IPS DF 4.7 (cell line): ENCODE results near the gene PDHA1.

Experiments
- DNase-seq: peaks from one replicate; pipeline ENCODE4 v3.0.0-alpha.2; 2013; ENCODE audit warnings: low spot score; ENCODE audit errors: extremely low read depth

PDHA1 gene

GRCh38 chrX:19343535-19344408 lies at the start of gene PDHA1:
Gene PDHA1, plus strand, starts transcription at chrX:19343927. Its CDS starts 111 bp downstream, at chrX:19344038.
- DNase-seq = no peak

DNA sequence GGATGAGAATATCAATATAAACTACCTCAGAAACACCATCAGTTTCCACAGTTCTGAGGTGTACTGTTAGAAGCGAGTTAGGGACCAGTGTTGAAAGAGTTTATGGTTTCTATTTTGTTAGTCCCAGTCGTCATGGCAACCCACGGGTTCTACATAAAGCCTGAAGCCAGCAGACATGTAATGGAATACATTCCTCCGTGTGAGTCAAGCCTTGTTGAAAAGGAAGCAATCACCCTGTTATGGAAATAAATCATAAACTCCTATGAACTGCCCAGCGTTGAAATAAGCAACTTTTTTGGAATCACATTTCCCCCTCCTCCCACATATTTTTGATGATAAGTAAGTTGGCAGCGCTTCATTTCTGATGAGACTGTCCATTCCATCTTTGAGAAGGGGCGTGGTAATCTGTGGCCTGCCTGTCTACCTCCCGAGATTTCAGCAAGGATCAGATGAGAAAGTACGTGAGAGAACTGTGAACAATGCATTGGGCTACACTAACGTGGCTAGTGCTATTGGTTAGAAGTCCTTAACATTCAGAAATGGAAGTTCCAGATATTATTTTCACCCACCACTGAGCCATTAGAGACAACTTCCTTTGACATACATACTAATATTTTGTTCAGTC lies 40.4 kb upstream of the PDHA1 start:
- no peak for DNase-seq

- no peak for DNase-seq
Measured at GRCh38 chrX:19326567-19326966, 17.2 kb upstream of the PDHA1 start.

DNA sequence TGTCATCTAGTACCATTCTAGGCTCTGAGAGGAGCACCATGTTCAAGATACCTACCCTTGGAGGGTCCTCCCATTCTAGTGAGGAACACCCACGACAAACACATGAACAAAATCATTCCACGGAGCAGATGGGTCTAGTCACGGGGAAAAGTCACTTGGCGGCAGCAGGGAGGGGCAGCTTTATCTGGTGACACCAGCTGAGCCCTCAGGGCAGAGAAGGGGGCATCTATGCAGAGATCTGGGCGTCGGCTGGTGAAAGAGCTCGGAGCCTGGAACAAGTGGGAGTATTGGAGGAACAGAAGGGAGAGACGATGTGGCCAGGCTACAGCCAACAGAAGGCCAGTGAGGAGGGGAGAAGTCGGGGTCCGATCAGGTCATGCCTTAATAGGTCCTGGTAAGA lies 11.9 kb upstream of the PDHA1 start:
- DNase-seq = no peak

- no peak for DNase-seq
Measured at GRCh38 chrX:19332983-19333382, 10.7 kb upstream of the PDHA1 start.

GRCh38 chrX:19334945-19335626 lies 8.6 kb upstream of the PDHA1 start:
- no peak for DNase-seq

DNA sequence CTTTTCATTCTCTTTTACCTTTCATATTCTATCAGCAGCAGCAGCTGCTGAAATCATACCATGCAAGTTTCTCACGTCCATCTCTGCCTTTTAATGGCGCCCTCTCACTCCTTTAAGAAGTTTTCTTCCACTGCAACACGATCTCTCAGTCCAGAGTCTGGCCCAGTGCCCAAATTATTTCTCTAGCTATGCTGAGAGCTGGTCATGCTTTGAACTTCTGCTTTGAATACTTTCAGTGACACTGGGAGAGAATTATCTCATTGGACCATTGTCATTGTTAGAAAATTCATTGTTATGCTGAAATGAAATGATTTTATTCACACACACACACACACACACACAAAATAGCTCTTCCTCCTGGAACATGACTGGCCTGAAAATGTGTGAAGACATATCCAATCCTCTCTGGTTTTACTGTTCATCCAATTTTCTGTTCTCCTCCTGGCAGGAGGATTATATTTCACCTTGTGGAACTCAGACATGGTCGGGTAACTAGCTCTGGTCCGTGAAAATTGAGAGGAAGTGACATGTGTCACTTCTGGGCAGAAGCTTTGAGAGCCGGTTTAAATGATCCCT lies 1.3 kb upstream of the PDHA1 start:
- no peak for DNase-seq

- no peak for DNase-seq
Measured at GRCh38 chrX:19343085-19343534, 617 bp upstream of the PDHA1 start.

GRCh38 chrX:19344661-19345060 lies 934 bp downstream of the PDHA1 start:
- DNase-seq = no peak

DNA sequence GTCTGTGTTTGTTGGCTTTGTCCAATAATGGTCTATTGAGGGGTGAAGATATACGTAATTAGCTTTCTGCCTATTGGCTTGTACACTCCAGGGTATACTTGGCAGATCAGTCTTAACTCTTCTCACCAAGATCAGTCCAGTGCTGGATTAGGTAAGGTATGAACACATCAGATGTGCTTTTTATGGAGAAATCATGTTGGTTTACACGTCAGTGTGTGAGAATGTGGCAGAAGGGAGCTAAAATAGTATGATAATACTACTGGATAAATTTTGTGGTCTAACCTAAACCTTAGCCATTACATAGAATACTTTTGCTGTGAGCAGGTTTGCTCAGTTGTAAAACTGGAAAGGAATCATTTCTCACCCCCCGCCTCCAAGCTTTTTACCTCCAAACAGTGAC lies 4.2 kb downstream of the PDHA1 start:
- no peak for DNase-seq

GRCh38 chrX:19349264-19349663 lies 5.5 kb downstream of the PDHA1 start:
- no peak for DNase-seq

DNA sequence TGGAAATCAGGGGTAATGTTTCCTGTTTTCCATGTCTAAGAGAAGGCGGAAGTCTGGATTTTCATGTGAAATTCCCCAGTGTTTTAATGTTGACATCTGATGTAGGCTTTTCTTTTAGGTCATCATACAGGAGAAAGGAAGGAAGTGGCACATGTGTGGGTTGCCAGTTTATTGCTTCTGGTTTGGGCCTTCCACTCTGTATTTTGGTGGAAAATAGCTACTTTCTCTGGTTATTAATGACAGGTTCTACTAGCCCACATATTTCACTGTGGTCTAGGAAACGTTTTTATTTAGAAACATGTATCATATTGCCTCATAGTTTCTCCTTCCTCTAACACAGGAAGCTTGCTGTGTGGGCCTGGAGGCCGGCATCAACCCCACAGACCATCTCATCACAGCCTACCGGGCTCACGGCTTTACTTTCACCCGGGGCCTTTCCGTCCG lies 7.2 kb downstream of the PDHA1 start:
- DNase-seq = no peak

DNA sequence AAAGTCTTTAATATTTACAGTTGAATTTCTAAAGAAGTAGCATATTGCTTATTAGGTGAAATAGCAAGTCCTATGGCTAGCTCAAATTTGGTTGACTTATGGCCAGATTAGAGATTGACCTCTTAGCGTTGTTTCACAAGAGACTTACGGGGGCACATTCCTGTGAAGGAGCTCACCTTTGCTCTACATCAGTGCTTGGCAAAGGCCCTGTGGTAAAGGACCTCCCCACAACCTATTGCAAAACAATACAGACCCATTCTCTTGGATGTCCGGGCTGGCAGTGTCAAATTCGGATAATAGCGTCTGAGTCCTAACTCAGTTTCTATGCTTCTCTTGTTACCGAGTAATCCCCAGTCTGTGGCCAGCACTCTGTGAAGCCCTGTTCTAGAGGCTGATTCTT lies 10.9 kb downstream of the PDHA1 start:
- no peak for DNase-seq

- no peak for DNase-seq
Measured at GRCh38 chrX:19358521-19358920, 14.8 kb downstream of the PDHA1 start.

GRCh38 chrX:19360903-19361302 lies 17.2 kb downstream of the PDHA1 start:
- DNase-seq = no peak

GRCh38 chrX:19361701-19362100 lies 18.0 kb downstream of the PDHA1 start:
- no peak for DNase-seq

GRCh38 chrX:19368576-19368975 lies 24.8 kb downstream of the PDHA1 start:
- no peak for DNase-seq

DNA sequence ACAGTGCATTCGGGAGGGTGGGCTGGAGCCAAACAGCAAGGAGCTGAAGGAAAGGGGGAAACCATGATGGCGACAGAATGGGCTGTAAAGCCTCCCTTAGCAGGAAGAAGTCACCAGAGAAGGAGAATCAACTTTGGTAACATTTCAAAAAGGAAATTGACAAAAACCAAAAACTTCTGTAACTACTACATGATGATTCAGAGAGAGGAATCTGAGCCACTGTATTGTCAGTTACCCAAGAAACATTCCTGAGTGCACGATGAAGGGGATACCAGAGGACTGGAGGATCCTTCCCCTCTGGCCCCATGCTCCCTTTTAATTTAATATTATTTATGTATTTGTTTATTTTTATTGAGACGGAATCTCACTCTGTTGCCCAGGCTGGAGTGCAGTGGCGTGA lies 26.3 kb downstream of the PDHA1 start:
- no peak for DNase-seq

DNA sequence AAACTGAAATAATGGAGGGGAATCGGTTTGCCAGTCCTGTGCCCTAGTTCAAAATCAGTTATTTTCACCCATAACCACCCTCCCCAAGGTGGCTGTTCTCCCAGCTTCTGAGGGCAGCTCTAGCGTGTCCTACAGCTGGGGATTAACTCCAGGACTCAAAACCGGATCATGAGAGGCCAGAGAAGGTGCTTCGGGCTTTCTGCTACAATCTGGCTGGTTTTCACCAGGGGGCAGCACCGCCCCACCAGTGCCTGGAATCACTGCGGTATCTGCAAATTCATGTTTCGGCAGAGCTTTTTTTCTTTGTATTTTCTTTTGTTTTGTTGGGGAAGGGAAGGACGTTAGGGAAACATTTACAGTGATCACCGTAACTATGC lies 28.4 kb downstream of the PDHA1 start:
- no peak for DNase-seq

GRCh38 chrX:19372547-19373331 lies 29.0 kb downstream of the PDHA1 start:
- no peak for DNase-seq

DNA sequence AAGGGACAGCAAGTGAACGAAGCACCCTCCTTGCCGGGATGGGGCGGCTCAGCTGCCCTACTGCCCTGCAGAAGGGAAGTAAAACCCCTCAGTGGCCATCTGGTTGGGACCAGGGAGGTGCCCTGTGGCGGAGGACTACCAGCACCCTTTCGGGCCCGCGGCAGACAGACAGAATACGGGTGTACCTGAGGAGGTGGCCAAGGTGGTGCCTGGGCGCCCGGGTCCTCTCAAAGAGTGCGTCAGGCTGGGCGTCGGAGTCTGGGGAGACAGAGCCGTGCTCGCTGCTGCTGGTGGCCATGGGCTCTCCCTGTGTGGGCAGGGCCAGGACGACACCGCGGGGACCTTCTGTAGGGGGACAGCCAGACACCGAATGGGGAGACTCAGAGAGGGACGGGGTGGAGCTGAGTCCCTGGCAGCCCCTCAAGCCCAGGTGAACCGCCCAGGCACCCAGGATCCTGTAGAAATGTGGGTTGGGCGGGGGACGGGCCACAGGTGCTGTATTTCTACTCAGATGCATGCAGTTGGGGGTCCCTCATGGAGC lies 29.7 kb downstream of the PDHA1 start:
- DNase-seq = no peak
